ELF-1 (cell line): ENCODE measurements around the gene NUMB.
A peak's percentile ranks its signal among the peaks of the same experiment; 100 is the strongest.

Source experiments
- DNase-seq: peaks from one replicate; pipeline ENCODE4 v3.0.0-alpha.2; 2016; ENCODE audit warnings: low read depth, low spot score

The NUMB gene

DNA sequence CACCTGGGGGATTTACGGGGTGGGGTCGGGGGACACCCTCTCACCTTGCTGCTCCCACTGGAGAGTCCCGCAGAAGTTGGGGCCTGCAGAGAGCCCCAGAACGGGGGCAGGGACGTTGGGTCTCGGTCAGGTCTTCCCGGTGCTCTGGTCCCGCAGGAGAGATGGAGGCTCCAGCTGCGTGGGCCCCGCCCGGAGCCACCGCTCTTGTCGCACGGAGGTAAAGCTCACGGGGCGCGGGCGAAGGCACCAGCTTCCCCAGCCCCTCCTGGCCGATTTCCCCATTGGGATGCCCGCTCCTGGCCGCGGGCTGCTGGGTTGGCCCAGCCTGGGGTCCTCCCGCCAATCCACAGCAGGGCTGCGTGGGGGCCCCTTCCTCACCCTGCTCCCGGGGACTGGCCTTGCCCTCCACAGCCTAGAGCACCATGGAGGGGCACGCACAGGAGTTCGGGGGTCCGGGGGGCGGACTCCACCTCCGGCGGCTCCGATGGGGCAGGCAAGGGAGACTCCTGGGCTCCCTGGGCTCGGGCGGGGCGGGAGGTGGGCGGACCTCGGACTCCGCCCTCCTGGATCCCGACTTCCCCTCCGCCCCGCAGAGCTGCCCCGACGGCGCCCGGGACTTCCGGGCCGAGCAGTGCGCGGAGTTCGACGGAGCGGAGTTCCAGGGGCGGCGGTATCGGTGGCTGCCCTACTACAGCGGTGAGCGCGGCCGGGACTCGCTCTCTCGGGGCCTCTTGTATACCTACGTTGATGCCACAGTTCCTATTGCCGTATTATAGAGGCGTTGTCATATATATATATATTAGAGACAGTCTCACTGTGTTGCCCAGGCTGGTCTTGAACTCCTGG lies 212.6 kb downstream of the NUMB start:
- peak; percentile 55 for DNase-seq

- DNase-seq, result no peak
Observed at GRCh38 chr14:73244541-73245290, 213.6 kb downstream of the NUMB start.

- DNase-seq, result no peak
Observed at GRCh38 chr14:73243748-73244147, 214.6 kb downstream of the NUMB start.

- no peak for DNase-seq
Observed at GRCh38 chr14:73243341-73243740, 215.0 kb downstream of the NUMB start.

GRCh38 chr14:73242357-73242901 lies 215.9 kb downstream of the NUMB start:
- DNase-seq, result no peak

DNA sequence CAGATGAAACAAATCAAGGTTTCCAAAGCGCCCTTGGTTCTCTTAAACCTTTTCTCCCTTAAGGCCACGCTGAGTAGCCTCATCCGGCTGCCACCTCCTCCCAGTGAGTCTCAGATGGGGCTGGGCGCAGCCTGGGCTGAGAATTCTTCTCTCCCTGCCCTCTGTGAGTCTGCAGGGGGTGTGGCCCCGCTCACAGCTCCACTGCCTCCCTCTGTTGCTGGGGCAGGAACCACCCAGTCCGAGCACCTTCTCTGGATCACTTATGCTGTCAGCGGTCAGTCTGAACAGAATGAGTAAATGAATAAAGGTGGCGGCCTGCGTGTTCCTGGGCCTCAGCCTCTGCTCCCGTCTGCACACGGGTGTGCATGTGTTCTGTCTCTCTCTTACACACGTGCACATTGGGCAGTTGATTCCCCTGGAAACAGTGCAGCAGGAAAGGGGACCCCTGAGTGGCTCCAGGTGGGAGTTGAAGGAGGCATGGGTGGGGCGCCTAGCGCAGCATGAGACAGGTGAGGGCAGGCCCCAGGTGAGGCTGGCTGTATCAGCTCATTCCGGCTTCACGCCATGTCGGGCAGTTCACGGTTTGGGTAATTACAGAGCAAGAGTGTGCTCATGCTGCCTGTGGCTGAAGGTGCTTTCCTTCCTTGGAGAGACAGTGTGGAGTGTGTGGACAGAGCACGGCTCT lies 216.7 kb downstream of the NUMB start:
- DNase-seq, result peak; percentile 56

GRCh38 chr14:73240816-73241480 lies 217.4 kb downstream of the NUMB start:
- no peak for DNase-seq

DNA sequence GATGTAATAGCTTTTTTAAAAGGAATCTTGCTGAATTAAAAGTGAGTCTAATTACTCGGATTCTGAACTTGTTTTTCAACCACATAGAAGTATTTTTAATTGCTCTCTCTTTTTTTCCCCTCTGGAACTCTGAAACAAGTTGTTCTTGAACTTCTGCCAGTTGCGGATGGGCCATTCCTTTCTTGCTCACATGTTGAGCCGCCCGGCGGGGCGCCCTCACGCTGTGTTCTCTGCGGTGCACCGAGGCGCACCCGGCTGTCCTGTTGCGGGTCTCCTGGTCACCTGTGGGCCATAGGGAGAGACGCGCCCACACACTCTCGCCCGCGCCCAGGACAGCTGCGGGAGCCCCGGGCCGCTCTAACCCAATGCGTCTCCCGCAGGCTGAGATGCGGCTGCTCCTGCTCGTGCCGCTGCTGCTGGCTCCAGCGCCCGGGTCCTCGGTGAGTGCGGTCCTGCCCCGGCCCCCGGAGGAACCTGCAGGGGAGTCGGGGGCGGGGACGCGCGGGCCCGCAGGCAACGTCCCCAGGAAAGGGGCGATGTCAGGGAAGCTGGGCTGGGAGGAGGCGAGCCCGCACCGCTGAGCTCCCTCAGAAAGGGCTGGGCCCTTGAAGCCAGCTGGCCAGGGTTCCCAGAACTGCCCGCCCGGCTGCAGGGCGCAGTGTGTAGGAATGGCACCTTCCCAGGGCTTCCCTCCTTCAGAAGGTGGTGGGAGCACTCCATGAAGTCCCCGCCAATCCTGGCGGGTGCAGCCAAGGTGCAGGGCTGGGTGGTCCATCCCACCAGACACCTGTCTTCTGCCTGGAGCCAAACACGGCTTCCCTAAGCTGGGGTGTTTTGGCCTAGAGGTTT lies 218.7 kb downstream of the NUMB start:
- peak; percentile 60 for DNase-seq

DNA sequence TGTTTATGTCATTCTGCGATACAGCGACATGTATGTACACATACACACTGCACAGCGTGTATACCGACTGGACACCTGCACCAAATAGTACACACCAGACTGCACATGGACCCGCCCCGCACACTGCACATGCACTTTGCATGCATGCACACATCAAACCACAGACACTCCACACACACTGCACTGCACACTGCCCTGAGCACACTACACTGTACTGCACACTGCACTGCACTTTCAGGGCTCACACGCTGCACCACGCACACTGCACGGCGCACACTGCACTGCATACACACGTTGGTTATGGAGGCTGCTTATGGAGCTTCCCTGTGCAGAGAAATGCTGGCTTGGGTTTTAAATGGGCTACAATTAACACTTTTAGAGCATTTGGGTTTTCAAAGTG lies 219.4 kb downstream of the NUMB start:
- DNase-seq, result no peak

- DNase-seq, result no peak
Observed at GRCh38 chr14:73238424-73238852, 219.9 kb downstream of the NUMB start.

GRCh38 chr14:73237786-73238423 lies 220.4 kb downstream of the NUMB start:
- no peak for DNase-seq

GRCh38 chr14:73237219-73237785 lies 221.0 kb downstream of the NUMB start, which contains the start of gene PAPLN:
PAPLN (plus strand) TSS chr14:73237506; CDS start chr14:73239779, 2,273 bp downstream.
- peak; percentile 36 for DNase-seq

DNA sequence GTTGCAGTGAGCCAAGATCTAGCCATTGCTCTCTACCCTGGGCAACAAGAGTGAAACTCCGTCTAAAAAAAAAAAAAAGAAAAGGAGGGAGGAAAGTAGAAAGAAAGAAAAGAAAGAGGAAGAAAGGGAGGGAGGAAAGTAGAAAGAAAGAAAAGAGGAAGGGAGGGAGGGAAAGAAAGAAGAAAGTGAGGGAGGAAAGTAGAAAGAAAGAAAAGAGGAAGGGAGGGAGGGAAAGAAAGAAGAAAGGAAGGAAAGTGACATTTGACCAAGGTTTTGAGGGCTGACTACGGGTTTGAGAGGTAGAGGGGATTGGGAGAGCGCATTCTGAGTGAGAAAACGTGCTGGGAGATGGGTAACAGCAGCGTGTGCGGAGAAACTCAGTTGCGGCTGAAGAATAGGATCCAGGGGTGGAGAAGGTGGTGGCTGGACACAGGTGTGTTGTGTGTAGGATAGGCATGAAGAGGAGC lies 221.6 kb downstream of the NUMB start:
- DNase-seq, result no peak

DNA sequence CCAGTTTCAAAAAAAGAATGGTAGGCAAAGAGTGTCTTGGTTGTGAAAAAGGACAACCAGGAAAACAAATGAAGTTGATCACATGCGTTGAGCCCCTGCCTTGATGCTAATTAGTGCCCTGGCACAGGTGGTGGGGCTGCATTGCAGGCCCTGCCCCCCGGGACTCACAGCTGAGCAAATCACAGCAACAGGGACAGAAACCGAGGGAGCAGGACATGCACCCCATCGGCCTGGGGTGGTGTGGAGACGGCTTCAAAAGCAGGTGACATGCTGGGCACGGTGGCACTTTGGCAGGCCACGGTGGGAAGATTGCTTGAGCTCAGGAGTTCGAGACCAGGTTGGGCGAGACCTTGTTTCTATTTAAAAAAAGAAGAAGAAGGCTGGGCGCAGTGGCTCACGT lies 222.2 kb downstream of the NUMB start:
- peak; percentile 31 for DNase-seq

GRCh38 chr14:73235531-73236155 lies 222.7 kb downstream of the NUMB start:
- peak; percentile 39 for DNase-seq

- no peak for DNase-seq
Observed at GRCh38 chr14:73234586-73235394, 223.6 kb downstream of the NUMB start.

- no peak for DNase-seq
Observed at GRCh38 chr14:73234029-73234428, 224.3 kb downstream of the NUMB start.

DNA sequence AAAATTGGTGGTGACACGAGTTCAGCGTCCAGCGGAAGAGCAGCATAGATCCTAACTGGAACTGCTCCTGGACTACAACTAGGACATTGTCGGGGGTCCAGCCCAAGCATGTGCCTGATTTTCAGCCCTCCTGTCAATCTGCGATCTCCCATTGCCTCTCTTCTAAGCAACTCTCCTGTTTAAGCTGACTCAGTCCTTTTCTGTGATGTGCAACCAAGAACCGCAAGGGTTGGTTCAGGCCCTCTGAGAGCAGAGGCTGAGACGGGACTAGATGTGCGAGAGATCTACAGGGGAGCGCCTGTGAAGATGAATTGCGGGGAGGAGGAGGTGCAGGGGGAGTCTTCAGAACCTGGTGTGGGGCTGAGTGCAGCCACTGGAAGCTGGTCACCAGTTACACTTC lies 224.8 kb downstream of the NUMB start:
- no peak for DNase-seq
